Vagina (tissue), 2 donors: ENCODE results near the gene S100A2. TPM values are rescaled to one million over a fixed set of nuclear protein-coding genes. Genes with fewer than 3 reads are reported as not detected.

Experiments
- DNase-seq, 2 donors: peaks; one replicate each; pipeline ENCODE4 v3.0.0-alpha.2; 2017; ENCODE audit errors: extremely low spot score in 2 of 2
- H3K27ac ChIP-seq: fragments of 200-600 bp; sonication (generic); one replicate; pipeline ENCODE4 v1.5.1; 2019
- H3K27me3 ChIP-seq: fragments of 200-600 bp; sonication (generic); one replicate; pipeline ENCODE4 v1.5.1; 2019
- H3K36me3 ChIP-seq, 2 donors: fragments of 200-600 bp; sonication (generic); one replicate each; pipeline ENCODE4 v1.5.1; 2017 to 2019
- H3K4me1 ChIP-seq: fragments of 200-600 bp; sonication (generic); one replicate; pipeline ENCODE4 v1.5.1; 2019
- H3K4me3 ChIP-seq, 2 donors: fragments of 200-600 bp; sonication (generic); 1 replicate in 1 of 2; 2 replicates in 1 of 2; pipeline ENCODE4 v1.5.1; 2016 to 2019
- H3K9me3 ChIP-seq: fragments of 200-600 bp; sonication (generic); one replicate; pipeline ENCODE4 v1.5.1; 2019
- POLR2A ChIP-seq, 2 donors: fragments of 450-650 bp; IDR thresholded peaks; one replicate each; pipeline ENCODE4 v1.6.1; 2017; ENCODE audit warnings: antibody characterized with exemption in 2 of 2, mild to moderate bottlenecking in 2 of 2, moderate library complexity in 2 of 2
- POLR2AphosphoS5 ChIP-seq, 2 donors: sonication (generic); formaldehyde crosslinking; IDR thresholded peaks; one replicate each; pipeline ENCODE4 v1.9.0; 2017; ENCODE audit warnings: antibody characterized with exemption in 2 of 2, mild to moderate bottlenecking in 2 of 2, low read depth in 1 of 2; ENCODE audit not compliant: insufficient read depth in 1 of 2
- intact Hi-C: fragments of 100-400 bp; cut with DNase I; formaldehyde crosslinking; loops from one replicate; pipeline ENCODE4 v1.15.1; 2023
- total RNA-seq: library from RNA; depleted of rRNA; stranded (reverse); fragments of >200 nt; gene quantifications from one replicate; pipeline ENCODE4 v1.2.3, GENCODE V29; 2016
- TF ChIP-seq, protein P1 (sequence below), 3 experiments: fragments of 450-650 bp in 2 of 3; fragments of 200-600 bp in 1 of 3; sonication (generic) in 1 of 3; IDR thresholded peaks; one replicate each; pipeline ENCODE4 v1.5.1; 2017 to 2019; ENCODE audit warnings: antibody characterized with exemption in 3 of 3, mild to moderate bottlenecking in 2 of 3, moderate library complexity in 2 of 3

S100A2 gene
- total RNA-seq, 1 donor from 2014 or later = 470 TPM

DNA sequence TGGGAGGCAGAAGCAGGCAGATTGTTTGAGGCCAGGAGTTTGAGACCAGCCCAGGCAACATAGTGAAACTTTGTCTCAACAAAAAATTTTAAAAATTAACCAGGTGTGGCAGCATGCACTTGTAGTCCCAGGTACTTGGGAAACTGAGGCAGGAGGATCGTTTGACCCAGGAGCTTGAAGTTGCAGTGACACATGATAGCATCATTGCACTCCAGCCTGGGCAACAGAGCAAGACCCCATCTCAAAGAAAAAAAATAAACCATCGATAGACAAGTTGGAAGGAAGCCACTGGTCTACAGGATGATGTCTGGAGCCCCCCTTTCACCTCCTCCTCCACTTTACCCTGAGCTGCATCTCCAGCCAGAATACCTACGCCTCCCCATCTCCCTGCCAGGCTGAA is 46.4 kb downstream of the S100A2 start:
- Histone ChIP-seq H3K9me3 (no peaks in the 10 kb centered on the region), H3K27ac (no peak overlapping the region), H3K4me1 (peaks cover 7% of the 10 kb centered on the region), H3K4me3 (no peak overlapping the region), H3K36me3 (no peaks in the 10 kb centered on the region), H3K27me3 (no peaks in the 10 kb centered on the region)
- no peak for TF ChIP-seq POLR2AphosphoS5 (IDR thresholded peaks at IDR 0.05; ENCODE audit: insufficient read depth in 1 of 2, low read depth in 1 of 2)
- TF ChIP-seq, protein P1, sequence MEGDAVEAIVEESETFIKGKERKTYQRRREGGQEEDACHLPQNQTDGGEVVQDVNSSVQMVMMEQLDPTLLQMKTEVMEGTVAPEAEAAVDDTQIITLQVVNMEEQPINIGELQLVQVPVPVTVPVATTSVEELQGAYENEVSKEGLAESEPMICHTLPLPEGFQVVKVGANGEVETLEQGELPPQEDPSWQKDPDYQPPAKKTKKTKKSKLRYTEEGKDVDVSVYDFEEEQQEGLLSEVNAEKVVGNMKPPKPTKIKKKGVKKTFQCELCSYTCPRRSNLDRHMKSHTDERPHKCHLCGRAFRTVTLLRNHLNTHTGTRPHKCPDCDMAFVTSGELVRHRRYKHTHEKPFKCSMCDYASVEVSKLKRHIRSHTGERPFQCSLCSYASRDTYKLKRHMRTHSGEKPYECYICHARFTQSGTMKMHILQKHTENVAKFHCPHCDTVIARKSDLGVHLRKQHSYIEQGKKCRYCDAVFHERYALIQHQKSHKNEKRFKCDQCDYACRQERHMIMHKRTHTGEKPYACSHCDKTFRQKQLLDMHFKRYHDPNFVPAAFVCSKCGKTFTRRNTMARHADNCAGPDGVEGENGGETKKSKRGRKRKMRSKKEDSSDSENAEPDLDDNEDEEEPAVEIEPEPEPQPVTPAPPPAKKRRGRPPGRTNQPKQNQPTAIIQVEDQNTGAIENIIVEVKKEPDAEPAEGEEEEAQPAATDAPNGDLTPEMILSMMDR (IDR thresholded peaks at IDR 0.05) = no peak
- TF ChIP-seq POLR2A (IDR thresholded peaks at IDR 0.05) = no peak
- intact Hi-C loops = no loop called here
- peak in 1 of 2 donors; percentile 37 for DNase-seq

DNA sequence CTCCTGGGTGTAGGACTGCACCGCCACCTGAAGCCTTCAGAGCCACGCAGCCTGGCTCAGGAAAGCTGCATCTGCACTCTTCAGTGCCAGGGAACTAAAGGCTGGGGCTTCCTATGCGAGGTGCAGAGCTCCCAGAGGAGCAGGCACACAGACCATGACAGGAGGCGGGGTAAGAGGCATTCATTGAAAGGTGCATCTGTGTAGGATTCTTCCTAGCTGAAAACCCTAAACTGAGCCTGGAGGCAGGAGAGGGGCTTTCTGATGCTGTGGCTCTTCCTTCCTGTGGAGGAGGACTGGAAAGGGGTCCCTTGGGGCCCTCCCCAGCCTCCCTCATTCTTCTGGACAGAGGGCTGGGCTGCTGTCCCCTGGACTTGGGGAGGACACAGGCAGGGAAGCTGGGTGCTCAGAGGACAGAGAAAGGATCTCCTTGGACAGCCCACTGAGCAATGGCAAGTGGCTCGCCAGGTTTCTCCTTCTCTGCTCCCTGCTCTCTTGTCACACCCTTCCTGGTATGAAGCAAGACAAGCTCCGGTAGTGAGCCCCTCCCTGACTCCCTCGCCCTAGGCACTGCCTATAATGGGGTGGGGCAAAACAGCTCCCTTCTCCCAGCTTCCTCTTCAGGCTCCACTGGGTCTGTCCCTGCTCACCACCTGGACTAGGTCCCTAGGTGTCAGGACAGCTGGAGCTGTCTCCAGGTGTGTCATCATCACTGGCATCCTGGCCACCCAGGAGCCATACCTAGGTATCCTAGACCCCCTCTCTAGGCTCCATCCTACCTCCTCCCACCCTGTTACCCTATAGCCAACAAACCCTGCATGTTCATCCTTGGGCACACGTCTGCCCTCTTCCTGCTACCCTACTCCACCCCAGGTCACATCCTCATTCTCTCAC is 49.9 kb downstream of the S100A2 start:
- Histone ChIP-seq H3K27me3 (no peaks in the 10 kb centered on the region), H3K27ac (peak overlapping the region; percentile 47), H3K36me3 (no peaks in the 10 kb centered on the region), H3K9me3 (no peaks in the 10 kb centered on the region), H3K4me1 (peaks cover 7% of the 10 kb centered on the region), H3K4me3 (no peak overlapping the region)
- DNase-seq = peak in 1 of 2 donors; percentile 96
- intact Hi-C loops = no loop called here
- TF ChIP-seq POLR2A (IDR thresholded peaks at IDR 0.05) (no peak), POLR2AphosphoS5 (IDR thresholded peaks at IDR 0.05; ENCODE audit: insufficient read depth in 1 of 2, low read depth in 1 of 2) (peak; percentile 37 to 63)

DNA sequence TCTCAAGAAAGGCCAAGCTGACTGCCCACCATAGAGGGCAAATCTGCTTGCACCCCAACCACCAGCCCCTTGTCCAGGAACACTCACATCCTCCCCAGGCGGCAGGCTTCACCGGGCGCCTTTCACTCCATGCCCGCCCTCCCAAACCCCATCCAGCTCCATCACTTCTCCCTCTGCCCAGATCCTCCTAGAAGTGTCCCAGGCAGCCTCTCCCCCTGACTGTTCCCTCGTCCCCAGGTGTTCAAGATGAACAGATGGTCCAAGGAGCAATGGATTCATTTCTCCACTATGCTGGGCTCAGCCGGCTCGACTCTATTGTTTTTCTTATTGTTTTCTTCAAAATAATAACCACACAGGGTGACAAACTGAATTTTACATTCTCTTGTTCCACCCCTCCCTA is 52.0 kb downstream of the S100A2 start:
- Histone ChIP-seq H3K27me3 (no peaks in the 10 kb centered on the region), H3K4me1 (peaks cover 7% of the 10 kb centered on the region), H3K9me3 (no peaks in the 10 kb centered on the region), H3K36me3 (no peaks in the 10 kb centered on the region), H3K27ac (no peak overlapping the region), H3K4me3 (no peak overlapping the region)
- intact Hi-C loops = loop anchor here (5.0 kb wide), 2 partner anchors 54 to 99 kb away; partner anchors contain the start of genes S100A16 and S100A2
- TF ChIP-seq POLR2A (IDR thresholded peaks at IDR 0.05) (no peak), POLR2AphosphoS5 (IDR thresholded peaks at IDR 0.05; ENCODE audit: insufficient read depth in 1 of 2, low read depth in 1 of 2) (no peak)
- TF ChIP-seq, protein P1 (IDR thresholded peaks at IDR 0.05) = no peak
- DNase-seq = peak in 1 of 2 donors; percentile 49

DNA sequence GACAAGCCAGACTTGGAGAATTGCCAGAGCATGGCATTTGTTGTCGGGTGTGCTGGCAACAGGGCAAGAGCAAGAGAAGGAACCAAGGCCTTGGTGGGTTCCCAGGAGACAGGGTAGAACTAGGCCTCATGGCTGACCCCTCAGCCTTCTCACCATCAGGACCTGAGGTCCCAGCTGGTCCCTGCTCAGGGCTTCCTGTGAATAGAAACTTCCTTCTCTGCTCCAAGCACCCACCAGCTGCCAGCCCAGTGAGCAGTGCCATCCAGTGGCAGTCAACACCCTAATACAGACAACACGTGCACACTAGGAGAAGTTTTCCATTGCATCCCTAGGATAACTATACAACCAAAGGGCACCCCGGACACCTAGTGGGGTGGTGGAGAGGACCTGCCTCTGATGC is 52.6 kb downstream of the S100A2 start:
- peak in 1 of 2 donors; percentile 49 for DNase-seq
- no peaks in the 10 kb centered on the region for H3K36me3 ChIP-seq
- peaks cover 13% of the 10 kb centered on the region for H3K4me1 ChIP-seq
- no peak overlapping the region for H3K27ac ChIP-seq
- H3K27me3 ChIP-seq = no peaks in the 10 kb centered on the region
- no peaks in the 10 kb centered on the region for H3K9me3 ChIP-seq
- TF ChIP-seq POLR2A (IDR thresholded peaks at IDR 0.05) = no peak
- TF ChIP-seq, protein P1 (IDR thresholded peaks at IDR 0.05) = no peak
- TF ChIP-seq POLR2AphosphoS5 (IDR thresholded peaks at IDR 0.05; ENCODE audit: insufficient read depth in 1 of 2, low read depth in 1 of 2) = no peak
- no peak overlapping the region for H3K4me3 ChIP-seq
- intact Hi-C loops = loop anchor here (5.0 kb wide), 2 partner anchors 54 to 99 kb away; partner anchors contain the start of genes S100A16 and S100A2

Other genes starting within 250 kb of the S100A2 start
- gene PGLYRP4, start 217.0 kb downstream of the S100A2 start, total RNA-seq = 3.9 TPM
- 4,658 TPM for gene S100A9, start 208.0 kb downstream of the S100A2 start, total RNA-seq
- gene S100A12, start 190.2 kb downstream of the S100A2 start, total RNA-seq = 4.2 TPM
- gene S100A8, start 174.8 kb downstream of the S100A2 start, total RNA-seq = 1,155 TPM
- not detected for gene S100A7A, start 149.3 kb downstream of the S100A2 start, total RNA-seq
- 36.6 TPM for gene S100A7, start 105.2 kb downstream of the S100A2 start, total RNA-seq
- gene S100A6, start 29.9 kb downstream of the S100A2 start, total RNA-seq = 562 TPM
- not detected for gene S100A5, start 24.9 kb downstream of the S100A2 start, total RNA-seq
- 375 TPM for gene S100A4, start 20.0 kb downstream of the S100A2 start, total RNA-seq
- gene S100A3, start 16.6 kb downstream of the S100A2 start, total RNA-seq = 9.6 TPM
- gene S100A16, start 47.3 kb upstream of the S100A2 start, total RNA-seq = 259 TPM
- gene S100A14, start 50.5 kb upstream of the S100A2 start, total RNA-seq = 323 TPM
- gene S100A13, start 61.7 kb upstream of the S100A2 start, total RNA-seq = 116 TPM
- not detected for gene S100A1, start 62.6 kb upstream of the S100A2 start, total RNA-seq
- 67.3 TPM for gene CHTOP, start 68.2 kb upstream of the S100A2 start, total RNA-seq
- 43.2 TPM for gene SNAPIN, start 92.9 kb upstream of the S100A2 start, total RNA-seq
- gene ILF2, start 105.1 kb upstream of the S100A2 start, total RNA-seq = 85.4 TPM
- 45.9 TPM for gene NPR1, start 112.8 kb upstream of the S100A2 start, total RNA-seq
- gene INTS3, start 162.2 kb upstream of the S100A2 start, total RNA-seq = 45.9 TPM
- 31.4 TPM for gene SLC27A3, start 209.6 kb upstream of the S100A2 start, total RNA-seq